ENCODE results near the gene FANCE. TPM values are rescaled to one million over a fixed set of nuclear protein-coding genes. Genes with fewer than 3 reads are reported as not detected.

The FANCE gene
- total RNA-seq, 1 donor from 2014 or later: 11.6 TPM

- Mint-ChIP-seq H3K4me3 (no peak overlapping the region), H3K27me3 (no peaks in the 10 kb centered on the region), H3K27ac (no peak overlapping the region), H3K36me3 (no peaks in the 10 kb centered on the region), H3K4me1 (ENCODE audit: unreplicated experiment) (peaks cover 15% of the 10 kb centered on the region), H3K9me3 (no peaks in the 10 kb centered on the region)
- TF ChIP-seq, protein P1, sequence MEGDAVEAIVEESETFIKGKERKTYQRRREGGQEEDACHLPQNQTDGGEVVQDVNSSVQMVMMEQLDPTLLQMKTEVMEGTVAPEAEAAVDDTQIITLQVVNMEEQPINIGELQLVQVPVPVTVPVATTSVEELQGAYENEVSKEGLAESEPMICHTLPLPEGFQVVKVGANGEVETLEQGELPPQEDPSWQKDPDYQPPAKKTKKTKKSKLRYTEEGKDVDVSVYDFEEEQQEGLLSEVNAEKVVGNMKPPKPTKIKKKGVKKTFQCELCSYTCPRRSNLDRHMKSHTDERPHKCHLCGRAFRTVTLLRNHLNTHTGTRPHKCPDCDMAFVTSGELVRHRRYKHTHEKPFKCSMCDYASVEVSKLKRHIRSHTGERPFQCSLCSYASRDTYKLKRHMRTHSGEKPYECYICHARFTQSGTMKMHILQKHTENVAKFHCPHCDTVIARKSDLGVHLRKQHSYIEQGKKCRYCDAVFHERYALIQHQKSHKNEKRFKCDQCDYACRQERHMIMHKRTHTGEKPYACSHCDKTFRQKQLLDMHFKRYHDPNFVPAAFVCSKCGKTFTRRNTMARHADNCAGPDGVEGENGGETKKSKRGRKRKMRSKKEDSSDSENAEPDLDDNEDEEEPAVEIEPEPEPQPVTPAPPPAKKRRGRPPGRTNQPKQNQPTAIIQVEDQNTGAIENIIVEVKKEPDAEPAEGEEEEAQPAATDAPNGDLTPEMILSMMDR (conservative IDR thresholded peaks at IDR 0.05): no peak
- no peak for DNase-seq (ENCODE audit: extremely low spot score, unreplicated experiment)
These were observed 3.9 kb upstream of the FANCE start for GRCh38 chr6:35448191-35448590.

DNA sequence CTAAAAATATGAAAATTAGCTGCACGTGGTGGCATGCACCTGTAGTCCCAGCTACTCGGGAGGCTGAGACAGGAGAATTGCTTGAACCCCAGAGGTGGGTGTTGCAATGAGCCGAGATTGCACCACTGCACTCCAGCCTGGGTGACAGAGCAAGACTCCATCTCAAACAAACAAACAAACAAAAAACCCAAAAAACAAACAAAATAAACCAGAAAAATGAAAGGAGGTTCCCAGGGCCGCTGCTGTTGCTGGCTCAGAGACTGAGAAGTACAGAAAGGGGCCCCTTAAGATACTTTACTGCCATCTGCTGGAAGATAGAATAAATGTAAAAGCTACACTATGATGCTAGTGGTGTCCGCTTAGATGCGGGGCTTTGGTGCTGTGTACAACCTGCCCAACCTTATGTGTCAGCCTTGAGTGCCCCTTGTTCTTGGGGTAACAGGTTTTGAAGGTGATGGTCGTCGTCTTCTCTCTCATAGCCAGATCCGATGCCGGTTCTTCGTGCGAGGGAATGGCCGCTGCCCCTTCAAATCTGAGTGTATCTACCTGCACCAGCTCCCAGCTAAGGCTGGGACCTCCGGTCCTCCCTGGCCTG, 2.8 kb upstream of the FANCE start:
- Mint-ChIP-seq H3K4me1 (ENCODE audit: unreplicated experiment) (peaks cover 24% of the 10 kb centered on the region), H3K36me3 (no peaks in the 10 kb centered on the region), H3K4me3 (peak overlapping the region; percentile 57), H3K9me3 (no peaks in the 10 kb centered on the region), H3K27ac (no peak overlapping the region), H3K27me3 (no peaks in the 10 kb centered on the region)
- TF ChIP-seq, protein P1 (conservative IDR thresholded peaks at IDR 0.05): peak; percentile 81
- DNase-seq (ENCODE audit: extremely low spot score, unreplicated experiment): no peak

GRCh38 chr6:35451354-35452182, 570 bp upstream of the FANCE start:
- DNase-seq (ENCODE audit: extremely low spot score, unreplicated experiment): no peak
- Mint-ChIP-seq H3K9me3 (no peaks in the 10 kb centered on the region), H3K27me3 (no peaks in the 10 kb centered on the region), H3K27ac (peak overlapping the region; percentile 1), H3K36me3 (peaks cover 5% of the 10 kb centered on the region), H3K4me1 (ENCODE audit: unreplicated experiment) (peaks cover 30% of the 10 kb centered on the region), H3K4me3 (peak overlapping the region; percentile 81)
- TF ChIP-seq, protein P1 (conservative IDR thresholded peaks at IDR 0.05): no peak

DNA sequence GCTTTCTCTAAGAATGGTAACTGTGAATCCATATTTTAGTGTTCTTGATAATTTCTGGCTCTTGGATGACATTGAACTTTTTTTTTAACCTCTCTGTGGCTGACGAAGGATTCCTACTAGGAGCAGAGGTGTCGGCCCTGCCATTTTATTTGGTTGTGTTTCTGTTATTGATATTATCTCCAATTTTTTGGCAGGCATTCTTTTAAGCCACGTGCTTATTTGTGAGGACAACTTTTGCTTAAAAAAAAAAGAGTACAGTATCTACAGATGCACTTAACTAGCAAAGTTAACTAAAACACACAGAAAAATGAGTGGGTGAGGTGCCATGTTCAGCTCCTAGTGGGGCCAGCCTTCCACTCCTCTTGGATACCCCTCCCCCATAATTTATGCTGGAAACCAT, 1.1 kb downstream of the FANCE start:
- TF ChIP-seq, protein P1 (conservative IDR thresholded peaks at IDR 0.05): no peak
- peak overlapping the region; percentile 80 for H3K27ac Mint-ChIP-seq

GRCh38 chr6:35454391-35455110, 2.4 kb downstream of the FANCE start:
- Mint-ChIP-seq H3K4me1 (ENCODE audit: unreplicated experiment) (peaks cover 34% of the 10 kb centered on the region), H3K36me3 (peaks cover 8% of the 10 kb centered on the region), H3K27me3 (no peaks in the 10 kb centered on the region), H3K4me3 (peak overlapping the region; percentile 91), H3K27ac (peak overlapping the region; percentile 73), H3K9me3 (no peaks in the 10 kb centered on the region)
- DNase-seq (ENCODE audit: extremely low spot score, unreplicated experiment): no peak
- TF ChIP-seq, protein P1 (conservative IDR thresholded peaks at IDR 0.05): no peak

More for the DNA sequence above, 1.1 kb downstream of the FANCE start:
- Mint-ChIP-seq H3K4me3 (peak overlapping the region; percentile 91), H3K9me3 (no peaks in the 10 kb centered on the region), H3K27me3 (no peaks in the 10 kb centered on the region), H3K4me1 (ENCODE audit: unreplicated experiment) (peaks cover 34% of the 10 kb centered on the region), H3K36me3 (peaks cover 5% of the 10 kb centered on the region)
- no peak for DNase-seq (ENCODE audit: extremely low spot score, unreplicated experiment)
